ENCODE results near the gene TNNT3.

TNNT3 gene

DNA sequence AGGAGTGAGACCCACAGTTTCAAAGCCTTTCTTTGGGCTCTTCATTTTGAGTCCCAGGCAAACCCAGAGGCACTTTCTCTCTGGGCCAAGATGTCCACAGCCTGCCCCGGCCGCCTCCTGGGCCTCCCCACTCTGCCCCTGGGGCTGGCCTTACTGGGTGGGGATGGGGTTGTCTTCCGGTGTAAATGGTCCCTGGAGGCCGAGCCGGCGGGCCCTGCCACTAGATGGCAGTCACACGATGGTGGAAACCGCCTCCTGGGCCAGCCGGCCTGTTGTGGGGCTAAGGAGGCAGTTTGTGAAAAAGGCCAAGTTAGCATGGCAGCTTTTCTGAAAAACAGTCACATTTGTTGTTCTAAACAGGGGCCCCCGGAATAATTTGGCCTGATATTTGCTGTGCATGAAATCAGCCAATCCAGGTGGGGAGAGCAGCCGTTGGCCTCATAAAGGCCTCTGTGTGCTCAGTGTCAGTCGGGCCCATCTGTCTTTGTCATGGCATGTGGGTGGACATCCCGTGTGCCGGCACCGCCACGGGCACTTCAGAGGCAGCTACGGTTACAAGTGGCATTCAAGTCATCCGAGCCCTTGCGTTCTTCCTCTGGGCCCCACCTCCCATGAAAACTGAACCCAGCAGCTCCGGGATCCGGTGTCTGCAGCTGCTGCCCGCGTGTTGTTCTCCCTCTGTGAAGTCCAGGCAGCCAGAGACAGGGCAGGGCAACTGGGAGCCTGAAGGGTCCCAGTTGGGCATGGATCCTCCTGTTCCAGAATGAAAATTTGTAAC, 34.2 kb downstream of the TNNT3 start:
- DNase-seq (ENCODE audit: low read depth in 2 of 2), result no peak

- no peak for DNase-seq (ENCODE audit: low read depth in 2 of 2)
Observed at GRCh38 chr11:1958367-1958766, 38.9 kb downstream of the TNNT3 start.

DNA sequence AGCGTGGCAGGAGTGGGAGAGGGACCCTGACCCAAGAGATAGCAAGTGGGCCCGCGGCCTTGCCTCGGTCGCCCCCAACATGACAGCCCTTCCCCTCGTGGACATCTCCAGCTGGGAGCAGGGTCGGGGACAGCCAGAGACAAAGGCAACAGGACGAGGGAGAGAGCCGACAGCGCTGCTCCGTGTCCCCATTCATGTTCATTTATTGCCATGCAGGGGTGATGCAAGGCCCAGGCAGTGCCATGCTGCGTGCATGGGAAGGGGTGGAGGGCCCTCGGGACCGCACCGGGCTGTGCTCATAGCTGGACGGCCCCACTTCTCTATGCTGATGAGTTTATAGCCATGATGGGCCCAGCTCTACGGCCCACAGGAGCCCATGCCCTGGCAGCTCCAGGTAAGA, 40.3 kb downstream of the TNNT3 start:
- DNase-seq (ENCODE audit: low read depth in 2 of 2), result no peak

- no peak for DNase-seq (ENCODE audit: low read depth in 2 of 2)
Observed at GRCh38 chr11:1963864-1964263, 44.4 kb downstream of the TNNT3 start.

GRCh38 chr11:1964348-1964747, 44.8 kb downstream of the TNNT3 start:
- no peak for DNase-seq (ENCODE audit: low read depth in 2 of 2)

- DNase-seq (ENCODE audit: low read depth in 2 of 2), result no peak
Observed at GRCh38 chr11:1964955-1965354, 45.5 kb downstream of the TNNT3 start.

- no peak for DNase-seq (ENCODE audit: low read depth in 2 of 2)
Observed at GRCh38 chr11:1966531-1966930, 47.0 kb downstream of the TNNT3 start.

GRCh38 chr11:1967641-1968225, 48.2 kb downstream of the TNNT3 start:
- DNase-seq (ENCODE audit: low read depth in 2 of 2), result no peak

DNA sequence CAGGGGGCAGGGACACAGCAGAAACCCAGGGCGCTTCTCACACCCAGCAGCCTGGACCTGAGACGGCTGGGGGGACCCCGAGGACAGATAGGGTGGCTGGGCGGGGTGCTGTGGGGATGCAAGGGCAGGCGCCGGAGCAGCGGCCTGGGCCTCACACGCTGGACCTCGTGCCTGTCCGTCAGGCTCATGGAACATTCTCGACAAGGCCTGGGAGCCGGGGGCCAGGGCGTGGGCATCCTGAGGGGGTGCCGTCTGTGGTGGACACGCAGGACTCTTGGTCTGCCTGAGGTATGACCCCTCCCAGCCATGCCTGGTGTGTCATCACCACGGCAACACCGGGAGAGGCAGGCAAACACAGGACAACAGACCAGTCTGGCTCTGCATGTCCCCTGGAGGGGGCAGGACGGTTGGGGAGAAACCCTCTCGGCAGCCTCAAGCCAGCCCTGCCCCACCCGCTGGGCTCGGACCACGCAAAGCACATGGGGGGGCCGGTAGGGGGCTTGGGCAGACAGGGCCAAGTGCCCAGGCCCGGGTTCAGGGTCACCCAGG, 49.0 kb downstream of the TNNT3 start:
- DNase-seq (ENCODE audit: low read depth in 2 of 2), result no peak

DNA sequence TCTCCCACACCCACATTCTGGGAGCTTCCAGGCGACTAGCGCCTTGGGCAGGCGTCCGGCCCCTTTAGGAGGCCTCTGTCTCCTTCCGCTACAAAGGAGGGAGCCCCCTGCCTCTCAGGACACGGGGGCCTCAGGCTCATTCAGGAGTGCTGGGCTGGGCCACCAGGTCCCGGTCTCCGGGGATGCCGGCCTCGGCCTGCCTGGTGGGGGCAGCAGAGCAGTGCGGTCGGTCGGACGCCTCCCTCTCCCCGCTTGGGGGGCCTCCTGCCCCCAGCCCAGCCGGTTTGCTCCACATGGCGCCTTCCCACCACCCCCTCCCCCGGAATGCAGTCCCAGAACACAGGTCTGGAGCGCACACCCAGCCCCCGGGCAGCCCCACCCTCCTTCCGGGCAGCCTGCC, 49.5 kb downstream of the TNNT3 start:
- no peak for DNase-seq (ENCODE audit: low read depth in 2 of 2)

DNA sequence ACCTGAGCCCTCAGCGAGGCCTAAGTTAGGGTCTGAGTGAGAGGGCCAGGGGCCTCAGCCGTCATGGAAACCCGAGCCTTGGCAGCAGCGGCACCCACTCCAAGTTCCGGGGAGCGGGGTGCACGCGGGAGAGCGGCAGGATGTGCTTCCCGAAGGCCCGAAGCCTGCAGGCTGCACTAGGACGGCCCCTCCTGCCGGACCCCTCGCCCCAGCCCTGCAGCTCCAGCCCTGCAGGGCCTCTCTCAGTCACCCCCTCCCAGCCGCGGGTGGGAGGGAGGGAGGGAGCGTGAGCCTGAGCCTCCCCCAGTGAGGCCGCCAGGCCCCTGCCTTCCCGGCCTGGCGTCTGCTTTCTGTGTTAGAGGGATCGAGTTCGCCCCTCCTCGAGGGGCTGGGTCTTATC, 50.3 kb downstream of the TNNT3 start:
- no peak for DNase-seq (ENCODE audit: low read depth in 2 of 2)

DNA sequence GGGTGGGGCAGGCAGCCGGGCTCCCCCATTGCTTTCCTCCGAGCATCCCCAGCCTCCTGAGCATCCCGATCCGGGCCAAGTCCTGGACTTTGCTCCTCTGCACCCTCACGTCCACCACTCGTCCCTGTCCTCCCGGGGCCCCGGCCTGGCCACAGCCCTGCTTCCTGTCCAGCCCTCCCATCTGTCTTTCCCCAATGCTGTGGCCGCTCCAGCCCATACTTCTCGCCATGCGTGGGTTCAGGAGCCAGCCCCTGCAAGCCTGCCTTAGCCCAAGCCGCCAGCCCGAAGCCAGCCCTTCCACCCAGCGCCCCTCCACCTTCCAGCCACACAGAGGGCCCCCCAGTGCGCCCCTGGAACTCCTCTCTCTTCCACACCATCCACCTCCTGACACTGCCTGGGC, 51.5 kb downstream of the TNNT3 start:
- DNase-seq (ENCODE audit: low read depth in 2 of 2), result no peak

DNA sequence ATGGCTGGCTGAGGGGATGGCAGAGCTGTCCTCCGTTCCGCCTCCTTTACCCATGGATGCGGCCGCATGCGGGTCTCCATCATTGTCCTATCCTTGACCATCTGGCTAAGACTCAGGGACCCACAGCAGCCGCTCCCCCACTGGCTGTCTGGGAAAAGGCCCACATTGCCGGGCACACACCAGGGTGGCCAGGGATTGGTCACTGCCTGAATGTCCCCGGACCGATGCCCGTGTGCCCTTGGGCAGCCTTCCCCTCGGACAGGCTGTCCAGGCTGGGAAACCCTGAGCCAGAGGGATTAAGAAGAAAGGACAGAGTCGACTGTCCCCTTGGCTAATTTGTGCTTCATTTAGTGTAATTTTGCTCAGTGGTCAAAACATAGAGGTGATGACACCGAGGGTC, 55.7 kb downstream of the TNNT3 start:
- no peak for DNase-seq (ENCODE audit: low read depth in 2 of 2)

DNA sequence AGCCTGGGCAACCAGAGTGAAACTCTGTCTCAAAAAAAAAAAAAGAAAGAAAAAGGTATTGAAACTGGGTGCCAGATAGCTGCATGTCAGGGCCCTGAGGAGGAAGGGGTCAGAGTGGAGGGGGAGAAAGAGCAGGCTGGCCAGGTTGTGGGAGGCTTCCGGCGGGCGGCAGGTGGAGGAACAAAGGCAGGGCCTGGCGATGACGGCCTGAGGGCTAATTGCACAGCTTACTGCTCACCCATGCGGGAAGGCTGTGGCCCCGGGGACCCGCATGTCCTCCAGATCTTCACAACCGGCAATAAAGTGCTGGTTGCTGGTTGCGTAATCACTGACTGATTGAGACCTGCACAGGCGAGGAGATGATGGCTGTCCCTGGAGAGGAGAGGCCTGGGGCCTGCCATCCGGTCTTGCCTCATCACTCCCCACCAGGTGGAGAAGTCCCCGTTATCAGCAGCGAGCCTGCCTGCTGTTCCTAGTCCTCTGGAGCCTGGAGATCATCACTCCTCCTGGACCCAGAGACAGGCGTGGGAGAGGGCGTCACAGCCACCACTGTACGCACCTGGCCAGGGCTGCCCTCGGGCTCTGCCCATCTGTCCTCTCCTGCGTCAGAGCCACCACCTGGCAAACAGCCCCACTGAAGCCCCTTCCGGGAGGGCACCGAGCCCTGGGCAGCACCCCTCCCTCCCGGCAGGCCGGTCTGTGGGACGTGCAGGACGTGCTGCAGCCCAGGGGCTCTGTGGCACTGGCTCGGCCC, 59.4 kb downstream of the TNNT3 start:
- no peak for DNase-seq (ENCODE audit: low read depth in 2 of 2)

DNA sequence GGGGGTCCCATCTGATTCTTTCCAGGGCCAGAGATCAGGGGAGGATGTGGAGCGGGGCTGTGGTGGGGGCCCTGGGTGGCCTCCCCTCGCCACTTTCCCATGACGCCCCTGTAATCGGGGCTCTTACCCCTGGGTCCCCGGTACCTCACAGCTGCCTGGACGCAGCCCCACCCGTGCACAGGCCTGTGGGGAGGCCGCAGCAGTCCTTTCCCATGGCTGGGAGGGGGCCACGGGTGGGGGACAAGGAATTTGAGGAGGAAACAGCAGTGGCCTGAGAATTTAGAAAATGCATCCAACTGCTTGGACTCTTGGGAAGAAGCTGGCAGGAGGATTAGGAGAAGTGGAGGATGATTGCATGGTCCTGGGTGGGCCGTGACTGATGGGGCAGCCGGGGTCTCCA, 60.1 kb downstream of the TNNT3 start:
- no peak for DNase-seq (ENCODE audit: low read depth in 2 of 2)

GRCh38 chr11:1982873-1983600, 63.5 kb downstream of the TNNT3 start:
- no peak for DNase-seq (ENCODE audit: low read depth in 2 of 2)

GRCh38 chr11:1983601-1983961, 64.1 kb downstream of the TNNT3 start:
- no peak for DNase-seq (ENCODE audit: low read depth in 2 of 2)

- no peak for DNase-seq (ENCODE audit: low read depth in 2 of 2)
Observed at GRCh38 chr11:1987024-1987423, 67.5 kb downstream of the TNNT3 start.

- DNase-seq (ENCODE audit: low read depth in 2 of 2), result no peak
Observed at GRCh38 chr11:1988174-1988573, 68.7 kb downstream of the TNNT3 start.

Data from stimulated activated CD8-positive, alpha-beta memory T cell treated with anti-CD3 and anti-CD28 coated beads, Interleukin-2, amount 100 ng/mL, for 1 hour (primary cell).